NCI-H1417 treated with DMSO at 0.1 percent for 48 hours (cell line): ENCODE results near the gene PGAM5.

Source experiments
- DNase-seq: peaks from one replicate; lab custom pipeline; 2025; lab: John Stamatoyannopoulos, UW

The PGAM5 gene

GRCh38 chr12:132723015-132723763 is 12.5 kb downstream of the PGAM5 start:
- no peak for DNase-seq

DNA sequence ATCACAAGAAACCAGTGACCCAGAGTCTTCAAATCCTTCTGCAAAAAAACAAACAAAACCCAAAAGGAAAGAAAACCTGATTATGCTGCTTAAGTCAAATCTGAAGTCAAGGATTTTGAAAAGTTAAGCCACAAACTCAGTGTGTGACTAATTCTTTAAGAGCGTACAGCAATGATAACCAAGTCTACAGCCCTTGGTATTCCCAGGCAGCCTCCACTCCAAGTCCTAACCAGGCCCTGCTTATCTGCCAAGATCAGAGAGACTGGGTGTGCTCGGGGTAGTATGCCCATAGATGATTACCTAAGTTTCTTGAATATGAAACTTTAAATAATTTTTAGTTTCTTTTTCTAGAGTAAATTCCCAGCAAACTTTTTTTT is 13.1 kb downstream of the PGAM5 start:
- no peak for DNase-seq

- no peak for DNase-seq
Observed at GRCh38 chr12:132724506-132725241, 14.0 kb downstream of the PGAM5 start.

- no peak for DNase-seq
Observed at GRCh38 chr12:132726386-132726785, 15.7 kb downstream of the PGAM5 start.

- no peak for DNase-seq
Observed at GRCh38 chr12:132727091-132727794, 16.6 kb downstream of the PGAM5 start.

DNA sequence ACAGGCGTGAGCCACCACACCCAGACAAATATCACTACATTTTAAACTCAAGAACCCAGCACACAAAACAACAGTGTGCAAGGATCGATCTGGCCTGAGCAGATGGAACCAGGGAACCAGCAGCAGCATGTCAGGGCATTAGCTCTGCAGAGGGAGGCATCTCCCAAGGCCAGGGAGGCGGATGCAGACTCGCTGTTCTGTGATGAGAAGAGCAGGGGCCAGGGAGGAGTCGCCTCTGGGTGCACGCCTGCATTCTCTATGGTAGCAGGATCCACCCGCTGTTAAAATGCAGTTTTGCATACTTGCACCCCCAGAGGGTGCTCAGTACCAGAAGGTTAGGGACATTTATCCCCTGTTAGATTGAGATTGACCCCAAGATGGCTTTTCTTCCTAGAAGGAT is 17.9 kb downstream of the PGAM5 start:
- no peak for DNase-seq

- DNase-seq, result no peak
Observed at GRCh38 chr12:132729541-132730320, 19.1 kb downstream of the PGAM5 start.

- no peak for DNase-seq
Observed at GRCh38 chr12:132730353-132730752, 19.7 kb downstream of the PGAM5 start.

DNA sequence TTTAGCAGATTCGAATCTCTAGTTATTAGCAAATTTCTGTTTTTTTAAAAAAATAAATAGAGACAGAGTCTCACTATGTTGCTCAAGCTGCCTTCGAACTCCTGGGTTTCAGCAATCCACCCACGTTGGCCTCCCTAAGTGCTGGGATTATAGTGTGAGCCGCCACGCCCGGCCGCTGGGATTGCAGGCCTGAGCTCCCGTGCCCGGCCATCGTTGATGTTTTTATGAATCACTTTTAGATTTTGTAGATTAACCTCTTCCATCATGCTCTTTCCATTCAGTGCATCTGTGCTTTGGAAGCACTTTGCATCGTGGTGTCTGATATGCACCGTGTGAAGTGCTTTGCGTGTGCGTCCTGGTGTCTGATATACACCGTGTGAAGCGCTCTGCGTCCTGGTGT is 20.9 kb downstream of the PGAM5 start:
- no peak for DNase-seq

- DNase-seq, result no peak
Observed at GRCh38 chr12:132734206-132734605, 23.6 kb downstream of the PGAM5 start.

DNA sequence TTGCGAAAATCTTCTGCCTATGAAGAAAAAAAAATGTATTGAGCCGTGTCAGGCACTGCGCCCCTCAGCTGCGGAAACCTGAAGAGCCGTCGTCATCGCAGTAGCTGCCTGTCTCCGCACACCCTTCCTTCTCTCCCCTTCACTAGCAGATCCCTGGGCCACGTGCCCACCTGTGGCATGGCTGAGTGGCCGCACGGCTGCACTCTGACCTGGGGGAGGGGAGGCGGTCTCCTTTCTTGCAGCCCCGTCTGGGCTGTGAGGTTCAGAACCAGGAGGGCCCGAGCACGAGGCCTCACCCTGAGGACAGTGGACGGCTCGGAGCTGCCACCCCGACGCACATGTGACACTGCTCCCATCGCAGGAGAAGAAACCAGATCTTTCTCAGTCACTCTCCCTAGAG is 24.9 kb downstream of the PGAM5 start:
- DNase-seq, result no peak

DNA sequence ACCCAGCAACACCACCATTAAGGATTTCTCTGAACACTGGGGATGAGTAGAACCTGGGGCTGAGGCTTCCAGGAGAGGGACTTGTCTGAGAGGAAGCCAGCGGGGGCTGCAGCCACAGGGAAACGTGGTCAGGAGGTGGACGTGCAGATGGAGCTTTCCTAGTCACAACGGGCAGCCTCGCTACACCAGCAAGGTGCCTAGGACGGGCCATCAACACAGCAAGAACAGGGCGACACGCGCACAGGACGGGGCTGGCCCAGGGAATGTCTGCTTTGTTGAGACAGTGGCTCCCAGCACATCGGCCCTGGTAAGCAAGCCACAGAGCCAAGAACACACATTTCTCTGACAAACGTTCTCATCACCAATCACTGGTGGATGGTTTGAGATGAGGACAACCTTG is 25.7 kb downstream of the PGAM5 start:
- DNase-seq, result no peak

- DNase-seq, result no peak
Observed at GRCh38 chr12:132736913-132737312, 26.3 kb downstream of the PGAM5 start.

DNA sequence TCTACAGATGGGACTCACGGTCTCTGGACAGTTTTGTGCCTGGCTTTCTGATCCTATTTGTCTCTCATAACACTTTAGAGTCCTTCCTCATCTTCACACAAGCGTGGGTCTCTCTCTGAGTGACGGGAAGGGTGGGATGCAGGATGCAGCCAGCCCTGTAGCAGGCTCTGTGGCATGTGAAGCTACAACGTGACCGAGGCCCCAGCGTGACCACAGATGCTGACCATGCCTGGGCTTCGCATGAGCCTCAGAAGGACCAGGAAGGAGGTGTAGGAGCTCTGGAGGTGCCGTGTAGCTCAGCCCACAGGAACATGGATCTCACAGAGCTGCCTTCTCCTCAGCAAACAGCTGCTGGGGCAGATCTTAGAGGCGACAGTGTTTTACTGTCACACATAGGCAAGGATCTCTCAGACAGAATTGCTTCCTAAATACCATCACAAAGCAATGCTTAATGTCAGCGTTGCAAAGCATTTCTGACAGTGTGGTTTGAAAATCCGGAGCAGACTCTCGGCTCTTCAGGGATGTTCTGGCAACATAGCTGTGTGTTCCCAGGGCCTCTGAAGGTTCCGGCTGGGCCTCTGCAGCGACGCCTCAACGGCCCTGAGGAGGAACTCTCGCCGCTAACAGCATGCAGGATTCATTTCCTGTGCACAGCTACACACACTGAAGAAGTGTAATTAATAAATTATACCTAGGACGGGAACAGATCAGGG is 29.1 kb downstream of the PGAM5 start:
- DNase-seq, result no peak

GRCh38 chr12:132740313-132740646 is 29.6 kb downstream of the PGAM5 start:
- DNase-seq, result no peak

- no peak for DNase-seq
Observed at GRCh38 chr12:132740652-132741051, 30.0 kb downstream of the PGAM5 start.

DNA sequence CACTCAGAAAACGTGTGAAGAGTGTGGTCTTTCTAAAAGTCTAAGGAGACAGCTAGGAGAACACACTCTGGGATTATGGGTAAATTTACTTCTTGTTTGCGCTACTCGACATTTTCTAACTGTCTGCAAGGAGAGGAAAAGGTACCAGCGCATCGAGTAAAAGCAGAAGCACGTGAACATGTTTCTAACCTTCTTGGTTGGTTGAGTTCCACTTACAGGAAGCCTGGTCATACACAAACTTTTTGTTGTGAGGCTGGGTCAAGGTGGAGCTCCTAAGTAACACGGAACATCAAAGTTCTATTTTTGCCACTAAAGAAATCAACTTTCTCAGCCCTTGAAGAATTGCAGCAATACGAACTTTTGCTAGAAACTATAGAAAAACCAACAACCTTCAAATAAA is 31.0 kb downstream of the PGAM5 start:
- DNase-seq, result no peak

DNA sequence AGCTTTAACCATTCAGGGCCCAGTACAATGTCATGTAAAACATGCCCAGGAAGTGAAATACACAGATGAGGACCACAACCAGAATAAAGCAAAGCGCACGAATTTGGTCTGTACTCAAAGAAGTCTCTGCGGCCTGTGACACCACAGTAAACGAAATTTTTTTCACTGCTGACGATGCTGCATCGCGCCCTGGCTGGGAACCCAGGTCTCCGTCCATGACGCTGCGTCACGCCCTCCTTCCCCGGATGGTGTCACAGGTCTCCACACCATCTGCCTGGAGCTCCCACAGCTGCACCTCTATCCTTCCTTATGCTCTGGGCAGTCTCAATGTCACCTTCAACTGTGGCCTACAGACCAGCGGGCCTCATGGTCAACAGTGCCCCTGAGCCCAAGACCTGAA is 33.2 kb downstream of the PGAM5 start:
- DNase-seq, result no peak

- no peak for DNase-seq
Observed at GRCh38 chr12:132746613-132747012, 36.0 kb downstream of the PGAM5 start.

DNA sequence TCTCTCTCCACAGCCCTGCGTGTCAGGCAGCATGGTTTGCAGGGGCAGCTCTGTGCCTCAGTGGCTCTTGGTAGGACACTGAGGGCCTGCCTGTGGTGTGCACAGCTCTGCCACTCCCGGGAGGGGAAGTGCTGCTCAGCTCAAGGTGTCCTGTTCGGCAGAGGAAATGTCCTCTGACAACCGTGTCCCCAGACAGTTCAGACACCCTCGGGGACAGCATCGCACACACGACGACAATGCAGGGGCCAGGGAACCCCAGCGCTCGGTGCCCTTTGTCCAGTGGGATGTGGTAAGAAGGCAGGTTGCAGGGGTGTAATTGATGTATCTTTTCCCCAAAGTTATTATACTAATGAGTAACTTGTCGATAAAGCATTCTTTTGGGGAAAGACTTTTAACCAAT is 36.8 kb downstream of the PGAM5 start:
- DNase-seq, result no peak

DNA sequence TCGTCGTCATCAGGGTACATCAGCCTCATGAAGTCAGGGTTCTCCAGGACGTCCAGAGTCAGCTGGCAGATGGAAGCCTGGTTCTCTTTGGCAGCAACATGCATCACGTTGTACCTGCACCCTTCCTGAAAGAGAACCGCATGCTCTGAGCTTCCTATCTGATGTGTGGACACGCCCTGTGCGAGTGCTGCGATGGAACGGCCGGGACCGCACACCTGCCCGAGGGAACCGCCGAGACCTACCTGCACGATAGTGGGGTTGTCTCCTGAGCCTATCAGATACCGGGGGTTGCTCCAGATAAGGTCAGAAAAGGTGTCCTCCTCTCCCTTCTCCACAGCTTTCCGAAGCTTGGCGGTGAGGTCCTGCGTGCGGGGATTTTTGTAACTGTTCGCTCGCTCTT is 37.3 kb downstream of the PGAM5 start:
- no peak for DNase-seq

DNA sequence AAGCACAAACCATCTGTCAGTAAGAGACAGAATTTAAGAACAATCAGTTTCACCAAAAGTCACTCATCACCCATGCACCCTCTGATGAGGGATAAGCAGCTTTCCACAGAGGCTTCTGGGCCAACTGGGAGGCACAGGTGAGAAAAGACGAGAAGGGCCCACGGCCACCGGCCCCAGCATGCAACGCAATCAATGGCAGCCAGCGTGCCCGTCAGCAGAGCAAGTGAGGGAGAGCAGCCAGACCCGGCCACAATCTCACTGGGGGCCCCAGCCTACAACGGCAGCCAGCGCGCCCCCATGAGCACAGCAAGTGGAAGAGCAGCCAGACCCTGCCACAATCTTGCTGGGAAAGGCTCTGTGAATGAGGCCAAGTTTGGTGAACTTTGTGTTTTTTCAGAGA is 37.7 kb downstream of the PGAM5 start:
- no peak for DNase-seq
